CD4-positive, alpha-beta T cell treated with Interleukin-6 at 100 ng/mL for 8 hours (primary cell): Measurements from ENCODE around the gene OR2T2.
"Not testable (repeated sequence)": the region's sequence is repeated elsewhere in the genome, so short reads cannot be mapped to it uniquely, and the experiment has no call there.

Experiments
- DNase-seq: peaks from one replicate; pipeline ENCODE4 v3.0.0-alpha.2; 2020; ENCODE audit warnings: mixed read lengths, low spot score

The OR2T2 gene

DNA sequence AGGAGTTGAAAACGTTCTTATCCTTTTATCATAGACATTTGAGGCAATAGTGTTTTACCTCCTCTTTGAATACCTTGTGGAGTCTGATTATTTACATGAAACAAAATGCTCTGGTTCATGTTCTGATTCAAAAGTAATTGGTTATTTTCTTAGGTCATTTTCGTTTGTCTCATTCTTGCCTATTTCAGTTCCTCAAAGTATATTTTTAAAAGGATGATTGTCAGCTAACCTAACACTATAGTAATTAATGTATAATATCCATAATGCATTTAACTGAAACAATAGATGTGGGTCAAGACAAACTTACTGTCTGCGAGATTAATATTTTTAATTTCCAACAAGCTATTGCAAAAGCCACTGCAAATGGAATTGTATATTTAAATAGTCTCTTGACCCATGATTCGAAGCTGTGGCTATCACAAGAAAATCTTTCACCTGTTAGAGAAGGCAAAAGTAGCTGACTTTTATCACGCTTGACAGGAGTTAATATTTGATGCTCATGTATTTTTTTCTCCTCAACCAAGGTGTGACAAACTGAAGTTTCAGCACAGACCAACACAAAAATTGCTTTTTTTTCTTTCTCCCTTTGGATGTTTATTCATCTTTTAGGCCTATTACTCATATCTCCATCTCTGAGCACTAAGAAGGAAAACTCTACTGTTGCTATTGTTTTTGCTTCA, 5.2 kb downstream of the OR2T2 start:
- not testable (repeated sequence) for DNase-seq

- not testable (repeated sequence) for DNase-seq
Observed at GRCh38 chr1:248453619-248454018, 8.2 kb downstream of the OR2T2 start.

DNA sequence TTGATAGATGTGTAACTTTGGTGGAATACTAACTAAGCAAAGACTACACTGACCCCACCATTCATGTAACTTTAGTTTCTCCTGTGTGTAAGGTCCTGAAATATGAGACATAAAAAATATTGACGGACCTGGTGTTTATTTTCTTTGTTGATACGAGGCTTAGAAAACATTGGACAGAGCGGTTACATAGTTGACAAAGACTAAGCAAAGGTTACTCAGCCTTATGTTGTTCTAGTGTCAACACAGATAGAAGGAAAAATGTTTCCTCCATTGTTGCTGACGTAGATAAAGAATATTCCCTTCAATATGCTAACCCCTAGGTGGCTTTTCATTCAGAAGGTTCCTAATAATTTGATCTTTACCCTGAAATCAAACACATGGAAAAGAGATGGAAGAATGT, 9.6 kb downstream of the OR2T2 start:
- DNase-seq, result not testable (repeated sequence)

- not testable (repeated sequence) for DNase-seq
Observed at GRCh38 chr1:248456635-248457034, 11.2 kb downstream of the OR2T2 start.

GRCh38 chr1:248459117-248459516, 13.7 kb downstream of the OR2T2 start:
- DNase-seq, result not testable (repeated sequence)

GRCh38 chr1:248471154-248471553, 25.7 kb downstream of the OR2T2 start:
- DNase-seq, result no peak

GRCh38 chr1:248472111-248472510, 26.7 kb downstream of the OR2T2 start:
- not testable (repeated sequence) for DNase-seq

DNA sequence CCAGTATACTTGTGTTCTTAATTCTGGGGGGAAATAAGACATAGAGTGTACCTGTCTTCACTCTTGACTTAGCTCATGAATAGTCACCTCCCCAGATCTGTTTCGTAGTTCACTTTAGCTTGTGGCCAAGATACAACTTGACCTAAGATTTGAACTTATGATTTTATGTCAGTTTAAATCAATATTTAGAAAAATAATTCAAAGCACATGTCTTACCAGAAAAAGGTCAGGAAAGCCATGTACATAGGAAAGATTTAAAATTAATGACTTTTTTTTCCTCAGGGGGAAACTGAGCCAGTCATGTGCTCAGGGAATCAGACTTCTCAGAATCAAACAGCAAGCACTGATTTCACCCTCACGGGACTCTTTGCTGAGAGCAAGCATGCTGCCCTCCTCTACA, 27.6 kb downstream of the OR2T2 start, which contains the start of gene OR2T3:
OR2T3 (plus strand) TSS at position 301 of the 400 bp plus-strand sequence; CDS start at position 301, 0 bp downstream.
- not testable (repeated sequence) for DNase-seq

- DNase-seq, result not testable (repeated sequence)
Observed at GRCh38 chr1:248475660-248476059, 30.2 kb downstream of the OR2T2 start.

DNA sequence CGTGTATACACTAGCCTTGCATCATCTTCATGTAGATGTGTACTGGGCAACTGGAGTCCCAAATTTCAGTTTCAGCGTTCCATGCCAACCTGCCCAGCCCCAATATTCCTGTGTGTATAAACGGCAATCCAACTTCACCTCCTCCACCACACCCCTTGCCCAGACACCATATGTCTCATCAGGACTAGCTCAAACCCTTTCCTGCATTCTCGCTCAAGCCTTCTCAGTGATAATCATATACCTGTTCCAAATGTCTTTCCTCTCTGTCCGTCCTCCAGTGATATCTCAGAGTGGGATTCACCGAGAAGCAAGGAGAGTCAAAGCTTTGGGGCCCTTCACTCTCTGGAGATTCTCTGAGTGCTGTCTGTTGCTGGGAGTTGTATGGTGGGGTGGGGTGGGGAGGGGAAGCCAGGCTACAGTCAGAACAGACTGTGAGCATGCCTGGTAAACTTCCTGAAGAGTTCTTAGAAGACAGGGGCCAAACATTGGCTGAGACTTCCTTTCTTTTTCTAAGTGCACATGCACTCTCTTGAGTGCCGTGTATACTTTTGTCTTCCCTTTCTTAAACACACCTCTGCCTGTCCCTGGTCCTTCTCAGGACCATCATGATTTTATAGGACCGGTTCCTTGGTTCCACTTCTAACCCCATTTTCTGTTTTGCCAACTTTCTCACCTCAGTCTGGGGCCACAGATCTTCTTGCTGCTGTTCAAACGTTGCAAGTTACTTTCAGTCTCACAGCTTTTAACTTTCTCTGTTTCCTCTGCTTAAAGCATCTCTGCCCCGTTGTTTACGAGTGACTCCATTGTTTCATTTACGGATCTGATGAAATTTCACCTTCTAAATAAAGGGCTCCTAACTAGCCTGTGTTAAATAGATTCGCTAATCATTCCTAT, 36.5 kb downstream of the OR2T2 start:
- DNase-seq, result peak; percentile 25

DNA sequence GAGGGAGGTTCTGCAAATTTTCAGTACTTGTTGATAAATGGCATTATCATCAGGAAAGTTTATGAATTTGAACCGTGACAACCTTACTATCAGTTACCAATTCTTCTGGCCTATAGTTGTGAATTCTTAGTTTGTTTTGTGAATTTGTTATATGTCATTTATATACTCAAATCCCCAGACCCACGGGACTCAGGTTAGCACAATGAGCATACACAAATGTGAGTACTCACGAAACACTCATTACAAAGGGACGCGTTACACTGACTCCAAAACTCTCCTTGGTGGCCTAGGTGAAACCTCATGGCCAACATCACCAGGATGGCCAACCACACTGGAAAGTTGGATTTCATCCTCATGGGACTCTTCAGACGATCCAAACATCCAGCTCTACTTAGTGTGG, 42.9 kb downstream of the OR2T2 start, which contains the start of gene OR2T5:
OR2T5 (plus strand) TSS at position 301 of the 400 bp plus-strand sequence; CDS start at position 301, 0 bp downstream.
- not testable (repeated sequence) for DNase-seq

DNA sequence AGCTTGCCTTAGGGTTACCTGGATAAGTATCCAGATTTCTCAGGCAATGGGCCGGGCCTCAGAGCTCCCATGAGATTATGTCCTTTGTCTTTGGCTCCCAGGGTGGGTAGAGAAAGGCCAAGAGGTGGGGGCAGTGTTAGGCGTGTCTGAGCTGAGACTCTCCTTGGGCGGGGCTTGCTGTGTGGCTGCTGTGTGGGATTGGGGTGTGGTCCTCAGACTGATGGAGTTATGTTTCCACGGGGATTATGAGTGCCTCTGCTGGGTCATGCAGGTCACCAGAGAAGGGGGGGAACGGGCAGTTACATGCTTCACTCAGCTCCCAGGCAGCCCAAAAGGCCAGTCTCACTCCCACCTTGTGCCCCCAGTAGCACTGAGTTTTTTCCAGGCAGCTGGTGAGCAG, 51.2 kb downstream of the OR2T2 start:
- DNase-seq, result not testable (repeated sequence)

DNA sequence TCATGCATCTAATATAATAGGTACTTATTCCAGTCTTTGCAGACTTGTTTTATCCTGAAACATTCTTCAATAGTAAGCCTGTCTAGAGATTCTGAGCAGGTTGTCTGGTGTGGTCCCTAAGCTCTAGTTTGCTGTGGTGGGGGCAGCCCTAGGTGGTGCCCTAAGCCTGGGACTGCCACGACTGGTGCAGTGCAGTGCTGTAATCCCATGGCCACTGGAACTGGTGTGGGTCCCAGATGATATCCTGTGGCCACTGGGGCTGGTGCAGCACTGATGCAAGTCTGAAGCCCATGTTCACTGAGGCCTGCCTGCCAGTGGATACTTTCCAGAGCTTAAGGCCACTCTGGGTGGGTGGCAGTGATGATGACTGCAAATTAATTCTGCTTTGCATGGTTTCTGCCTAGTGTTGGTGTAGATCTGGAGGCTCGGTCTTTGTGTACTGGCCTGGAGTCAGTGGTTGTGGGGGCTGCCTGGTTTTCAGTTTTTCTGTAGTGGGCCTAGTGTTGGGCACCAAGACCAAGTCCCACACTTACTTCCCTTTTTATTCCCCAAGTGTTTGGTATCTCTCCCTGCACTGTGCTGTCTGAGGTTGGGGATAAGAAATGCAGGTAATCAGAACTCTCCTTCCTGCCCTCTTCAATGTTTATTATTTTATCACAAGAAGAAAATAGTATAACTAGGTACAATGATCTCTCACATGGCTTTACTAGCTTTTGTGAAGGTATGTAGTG, 55.0 kb downstream of the OR2T2 start:
- not testable (repeated sequence) for DNase-seq
